GM12801 (cell line): ENCODE results near the gene SLC2A9.

Experiments
- CTCF ChIP-seq: IDR thresholded peaks from one replicate; pipeline ENCODE4 v1.5.1; 2011; ENCODE audit warnings: control low read depth; ENCODE audit not compliant: insufficient read length; ENCODE audit errors: extremely low read depth

SLC2A9 gene

GRCh38 chr4:10050721-10051120 lies 29.4 kb upstream of the SLC2A9 start:
- no peak for TF ChIP-seq CTCF

DNA sequence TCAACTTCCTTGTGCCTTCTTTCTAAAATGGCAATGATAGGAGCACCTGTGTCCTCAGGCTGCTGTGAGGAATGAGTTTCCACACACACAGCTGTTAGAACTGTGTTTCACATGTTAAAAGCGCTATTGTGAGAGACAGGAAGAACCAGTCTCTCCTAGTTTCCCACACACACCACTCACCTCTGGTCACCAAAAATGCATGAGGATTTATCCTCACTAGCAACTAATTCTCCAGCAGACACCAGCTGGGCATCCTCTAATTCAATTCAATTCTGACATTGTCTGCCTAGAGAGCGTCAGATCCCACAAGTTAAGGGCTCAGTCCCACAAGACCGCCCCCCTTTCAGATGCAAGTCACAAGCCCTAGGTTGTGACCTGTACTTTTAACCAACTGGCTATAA lies 29.0 kb upstream of the SLC2A9 start:
- no peak for TF ChIP-seq CTCF

DNA sequence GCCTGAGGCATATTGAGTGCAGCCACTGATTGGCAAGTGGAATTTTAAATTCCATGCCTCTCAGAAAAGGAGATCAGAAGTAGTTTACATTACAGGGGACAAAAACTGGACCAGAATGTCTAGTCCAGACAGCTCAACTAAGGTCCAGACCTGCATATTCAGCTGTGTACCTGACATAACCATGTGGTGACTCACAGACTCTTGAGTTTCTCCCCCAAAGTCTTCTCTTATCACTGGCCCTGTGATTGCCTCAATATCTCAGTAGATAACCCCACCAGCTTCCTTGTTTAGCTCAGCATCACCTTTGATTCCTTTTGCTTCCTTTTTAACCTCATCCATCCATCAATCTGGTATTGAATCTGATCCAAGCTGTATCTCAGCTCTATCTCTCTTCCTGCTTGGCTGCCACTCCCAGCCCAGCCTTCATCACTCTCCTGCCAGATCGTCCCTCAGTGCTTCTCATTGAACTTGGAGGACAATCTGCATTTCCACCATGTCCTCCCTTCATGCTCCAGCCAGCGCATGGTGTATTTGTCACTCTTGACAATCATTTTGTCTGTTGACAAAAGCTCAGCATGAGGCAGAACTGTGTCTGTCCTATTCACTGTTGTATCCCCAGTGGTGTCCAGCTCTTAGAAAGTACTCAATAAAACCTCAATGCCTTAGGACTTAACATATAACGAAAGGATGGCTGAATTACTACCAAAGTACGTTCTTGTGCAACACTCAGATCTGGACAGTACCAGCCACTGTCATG lies 27.8 kb upstream of the SLC2A9 start:
- no peak for TF ChIP-seq CTCF

DNA sequence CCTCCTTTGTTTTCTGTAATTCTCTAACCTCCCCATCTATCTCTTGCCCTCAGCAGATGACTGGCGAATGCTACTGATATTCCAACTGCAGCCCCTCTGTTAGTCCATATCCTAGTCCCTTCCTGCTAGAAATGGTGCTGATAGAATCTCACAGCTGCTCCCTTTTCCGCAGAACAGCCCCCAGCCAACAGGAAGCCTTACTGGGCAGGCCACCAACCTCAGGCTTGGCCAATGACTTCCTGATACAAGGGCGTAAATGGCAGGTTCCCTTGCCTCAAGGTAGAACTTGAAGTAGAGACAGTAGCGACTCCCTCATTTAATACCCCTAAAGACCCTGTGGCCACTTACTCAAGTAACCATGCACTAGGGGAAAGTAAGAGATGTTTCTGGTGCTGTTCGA lies 26.7 kb upstream of the SLC2A9 start:
- TF ChIP-seq CTCF = no peak

GRCh38 chr4:10046471-10046870 lies 25.2 kb upstream of the SLC2A9 start:
- TF ChIP-seq CTCF = no peak

DNA sequence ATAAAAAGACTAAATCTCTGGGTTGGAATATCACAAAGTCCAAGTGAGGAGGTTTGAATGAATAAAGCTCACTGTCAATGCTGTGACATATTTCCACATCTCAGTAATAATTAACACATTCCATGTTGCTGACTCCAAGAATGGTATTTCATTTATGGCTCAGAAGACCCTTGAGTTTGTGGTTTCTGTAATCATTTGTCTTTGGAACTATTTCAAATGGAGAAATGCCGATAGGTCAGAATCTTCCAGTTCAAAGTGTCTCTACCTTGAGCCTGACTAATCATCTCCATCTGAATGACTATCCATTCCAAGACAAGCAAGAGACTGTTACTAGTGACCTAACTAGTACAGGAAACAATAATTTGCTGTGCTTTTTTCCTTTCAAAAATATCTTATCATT lies 24.2 kb upstream of the SLC2A9 start:
- no peak for TF ChIP-seq CTCF

GRCh38 chr4:10041036-10041435 lies 19.7 kb upstream of the SLC2A9 start:
- TF ChIP-seq CTCF = no peak
